Ecto neural progenitor cell (in vitro differentiated cells): ENCODE results near the gene DMD.
"Not testable (repeated sequence)": the region's sequence is repeated elsewhere in the genome, so short reads cannot be mapped to it uniquely, and the experiment has no call there.

Source experiments
- DNase-seq: peaks from one replicate; pipeline ENCODE4 v3.0.0-alpha.2; 2018; ENCODE audit warnings: low spot score

The DMD gene

GRCh38 chrX:31423609-31424189 is 1787.7 kb downstream of the DMD start:
- no peak for DNase-seq

- no peak for DNase-seq
Observed at GRCh38 chrX:31421441-31421840, 1789.9 kb downstream of the DMD start.

- DNase-seq, result no peak
Observed at GRCh38 chrX:31420711-31421151, 1790.6 kb downstream of the DMD start.

GRCh38 chrX:31420302-31420701 is 1791.0 kb downstream of the DMD start:
- no peak for DNase-seq

- no peak for DNase-seq
Observed at GRCh38 chrX:31397119-31397518, 1814.2 kb downstream of the DMD start.

GRCh38 chrX:31392513-31392912 is 1818.8 kb downstream of the DMD start:
- DNase-seq, result no peak

GRCh38 chrX:31388946-31389345 is 1822.4 kb downstream of the DMD start:
- DNase-seq, result no peak

- DNase-seq, result no peak
Observed at GRCh38 chrX:31384471-31384870, 1826.9 kb downstream of the DMD start.

GRCh38 chrX:31383991-31384390 is 1827.4 kb downstream of the DMD start:
- no peak for DNase-seq

- DNase-seq, result not testable (repeated sequence)
Observed at GRCh38 chrX:31378973-31379372, 1832.4 kb downstream of the DMD start.

GRCh38 chrX:31377821-31378220 is 1833.5 kb downstream of the DMD start:
- not testable (repeated sequence) for DNase-seq

- no peak for DNase-seq
Observed at GRCh38 chrX:31376408-31377022, 1834.8 kb downstream of the DMD start.

GRCh38 chrX:31374786-31375185 is 1836.6 kb downstream of the DMD start:
- no peak for DNase-seq

GRCh38 chrX:31371956-31372355 is 1839.4 kb downstream of the DMD start:
- DNase-seq, result no peak

- no peak for DNase-seq
Observed at GRCh38 chrX:31367816-31368215, 1843.5 kb downstream of the DMD start.

GRCh38 chrX:31366041-31366440 is 1845.3 kb downstream of the DMD start:
- DNase-seq, result no peak

GRCh38 chrX:31356275-31357212 is 1854.8 kb downstream of the DMD start:
- DNase-seq, result no peak

- no peak for DNase-seq
Observed at GRCh38 chrX:31355206-31355955, 1856.0 kb downstream of the DMD start.

- no peak for DNase-seq
Observed at GRCh38 chrX:31353095-31353494, 1858.3 kb downstream of the DMD start.

- no peak for DNase-seq
Observed at GRCh38 chrX:31350808-31351074, 1860.6 kb downstream of the DMD start.

GRCh38 chrX:31349515-31349914 is 1861.8 kb downstream of the DMD start:
- no peak for DNase-seq

- no peak for DNase-seq
Observed at GRCh38 chrX:31340587-31340986, 1870.8 kb downstream of the DMD start.

GRCh38 chrX:31338991-31339350 is 1872.4 kb downstream of the DMD start:
- DNase-seq, result no peak
